DOHH2 (cell line): ENCODE data around the gene DSTN.

Source experiments
- EZH2phosphoT487 ChIP-seq: fragments of 200-600 bp; sonication (generic); IDR thresholded peaks from 2 replicates; pipeline ENCODE4 v1.6.1; 2017; ENCODE audit warnings: borderline replicate concordance, mild to moderate bottlenecking, antibody characterized with exemption, low read length, moderate library complexity, mixed read lengths
- TF ChIP-seq, protein P1 (sequence below): fragments of 200-600 bp; sonication (generic); IDR thresholded peaks from one replicate; pipeline ENCODE4 v1.5.1; 2014; ENCODE audit warnings: antibody characterized with exemption, mild to moderate bottlenecking, low read depth, low read length; ENCODE audit not compliant: poor library complexity, severe bottlenecking

DNA sequence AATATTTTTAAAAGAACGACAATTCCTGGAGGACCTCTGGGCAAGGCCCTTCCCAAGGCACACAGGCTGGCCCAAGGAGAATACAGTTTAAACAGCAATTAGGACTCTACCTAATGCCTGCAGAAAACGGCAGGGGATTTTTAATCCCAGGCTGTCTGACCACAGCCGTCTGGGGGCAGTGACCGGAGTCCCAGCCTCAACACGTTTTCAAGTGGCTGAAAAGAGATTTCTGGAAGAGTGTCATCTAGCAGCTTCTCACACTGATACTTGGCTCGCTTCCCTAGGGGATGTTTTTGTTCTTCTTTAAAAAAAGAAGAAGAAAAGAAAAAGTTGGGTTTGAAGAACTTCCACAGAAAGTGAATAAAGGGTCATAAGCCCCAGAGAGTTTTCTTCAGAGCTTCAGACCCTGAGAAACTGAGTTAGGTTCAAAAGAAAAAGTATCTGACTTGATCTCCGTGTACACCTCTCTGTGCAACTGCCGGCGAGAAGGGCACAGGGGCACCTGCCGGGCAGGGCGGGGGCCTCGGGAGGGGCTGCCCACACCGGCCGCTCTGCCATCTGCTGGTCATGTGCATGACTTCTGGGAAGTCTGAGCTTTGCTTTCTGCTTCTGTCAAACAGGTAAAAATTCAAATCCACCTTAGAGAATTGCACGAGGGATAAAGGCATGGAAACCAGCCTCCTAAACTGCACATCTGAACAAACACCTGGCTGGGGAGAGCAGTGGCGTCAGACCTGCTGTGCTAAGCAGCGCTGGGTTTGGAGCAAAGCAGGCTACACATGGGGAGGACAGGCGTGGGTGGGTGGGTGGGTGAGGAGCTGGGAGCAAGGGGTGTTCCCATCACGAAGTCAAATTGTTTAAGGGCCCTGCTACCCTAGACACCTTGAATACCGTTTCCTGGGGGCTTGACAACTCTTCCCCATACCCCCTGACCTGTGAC, 79.2 kb downstream of the DSTN start:
- TF ChIP-seq, protein P1, sequence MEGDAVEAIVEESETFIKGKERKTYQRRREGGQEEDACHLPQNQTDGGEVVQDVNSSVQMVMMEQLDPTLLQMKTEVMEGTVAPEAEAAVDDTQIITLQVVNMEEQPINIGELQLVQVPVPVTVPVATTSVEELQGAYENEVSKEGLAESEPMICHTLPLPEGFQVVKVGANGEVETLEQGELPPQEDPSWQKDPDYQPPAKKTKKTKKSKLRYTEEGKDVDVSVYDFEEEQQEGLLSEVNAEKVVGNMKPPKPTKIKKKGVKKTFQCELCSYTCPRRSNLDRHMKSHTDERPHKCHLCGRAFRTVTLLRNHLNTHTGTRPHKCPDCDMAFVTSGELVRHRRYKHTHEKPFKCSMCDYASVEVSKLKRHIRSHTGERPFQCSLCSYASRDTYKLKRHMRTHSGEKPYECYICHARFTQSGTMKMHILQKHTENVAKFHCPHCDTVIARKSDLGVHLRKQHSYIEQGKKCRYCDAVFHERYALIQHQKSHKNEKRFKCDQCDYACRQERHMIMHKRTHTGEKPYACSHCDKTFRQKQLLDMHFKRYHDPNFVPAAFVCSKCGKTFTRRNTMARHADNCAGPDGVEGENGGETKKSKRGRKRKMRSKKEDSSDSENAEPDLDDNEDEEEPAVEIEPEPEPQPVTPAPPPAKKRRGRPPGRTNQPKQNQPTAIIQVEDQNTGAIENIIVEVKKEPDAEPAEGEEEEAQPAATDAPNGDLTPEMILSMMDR, result peak; percentile 56
- TF ChIP-seq EZH2phosphoT487, result no peak
